ENCODE results near the gene DNAH5. TPM values are rescaled to one million over a fixed set of nuclear protein-coding genes. Genes with fewer than 3 reads are reported as not detected.

The DNAH5 gene
- total RNA-seq, 4 donors from 2014 or later: 0.31 to 1.4 (median 1.0) TPM

DNA sequence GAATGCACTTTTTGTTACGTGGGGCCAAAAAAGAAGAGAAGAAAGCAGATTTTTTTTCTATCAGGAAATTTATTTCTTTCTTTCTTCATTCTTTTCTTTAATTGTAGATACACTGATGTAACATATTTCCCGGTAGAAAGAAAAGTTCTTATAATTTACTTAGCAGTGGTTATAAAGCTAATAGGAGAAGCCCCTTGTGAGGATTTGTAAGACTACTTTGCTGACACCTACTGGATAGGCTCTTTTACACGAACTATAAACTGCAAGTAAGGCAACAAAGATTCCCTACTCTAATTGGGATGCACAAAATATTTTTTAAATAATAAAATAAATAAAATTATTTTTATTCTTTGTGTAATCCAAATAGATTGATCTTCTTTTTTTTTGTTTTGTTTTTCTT lies 284.4 kb downstream of the DNAH5 start:
- H3K27me3 ChIP-seq: no peaks in the 10 kb centered on the region
- no peak for ATAC-seq
- no peaks in the 10 kb centered on the region for H3K36me3 ChIP-seq
- no peaks in the 10 kb centered on the region for H3K4me1 ChIP-seq
- no peaks in the 10 kb centered on the region for H3K9me3 ChIP-seq
- TF ChIP-seq POLR2A (IDR thresholded peaks at IDR 0.05): no peak
- TF ChIP-seq, protein P1, sequence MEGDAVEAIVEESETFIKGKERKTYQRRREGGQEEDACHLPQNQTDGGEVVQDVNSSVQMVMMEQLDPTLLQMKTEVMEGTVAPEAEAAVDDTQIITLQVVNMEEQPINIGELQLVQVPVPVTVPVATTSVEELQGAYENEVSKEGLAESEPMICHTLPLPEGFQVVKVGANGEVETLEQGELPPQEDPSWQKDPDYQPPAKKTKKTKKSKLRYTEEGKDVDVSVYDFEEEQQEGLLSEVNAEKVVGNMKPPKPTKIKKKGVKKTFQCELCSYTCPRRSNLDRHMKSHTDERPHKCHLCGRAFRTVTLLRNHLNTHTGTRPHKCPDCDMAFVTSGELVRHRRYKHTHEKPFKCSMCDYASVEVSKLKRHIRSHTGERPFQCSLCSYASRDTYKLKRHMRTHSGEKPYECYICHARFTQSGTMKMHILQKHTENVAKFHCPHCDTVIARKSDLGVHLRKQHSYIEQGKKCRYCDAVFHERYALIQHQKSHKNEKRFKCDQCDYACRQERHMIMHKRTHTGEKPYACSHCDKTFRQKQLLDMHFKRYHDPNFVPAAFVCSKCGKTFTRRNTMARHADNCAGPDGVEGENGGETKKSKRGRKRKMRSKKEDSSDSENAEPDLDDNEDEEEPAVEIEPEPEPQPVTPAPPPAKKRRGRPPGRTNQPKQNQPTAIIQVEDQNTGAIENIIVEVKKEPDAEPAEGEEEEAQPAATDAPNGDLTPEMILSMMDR (IDR thresholded peaks at IDR 0.05): no peak
- TF ChIP-seq EP300 (IDR thresholded peaks at IDR 0.05): no peak
- TF ChIP-seq POLR2AphosphoS5 (IDR thresholded peaks at IDR 0.05): no peak
- H3K27ac ChIP-seq: no peak overlapping the region
- WGBS, 2 donors (ENCODE audit: low coverage in 1 of 2): 47 to 50% methylated on average over 3 of the region's 3 CpGs
- no peak overlapping the region for H3K4me3 ChIP-seq

DNA sequence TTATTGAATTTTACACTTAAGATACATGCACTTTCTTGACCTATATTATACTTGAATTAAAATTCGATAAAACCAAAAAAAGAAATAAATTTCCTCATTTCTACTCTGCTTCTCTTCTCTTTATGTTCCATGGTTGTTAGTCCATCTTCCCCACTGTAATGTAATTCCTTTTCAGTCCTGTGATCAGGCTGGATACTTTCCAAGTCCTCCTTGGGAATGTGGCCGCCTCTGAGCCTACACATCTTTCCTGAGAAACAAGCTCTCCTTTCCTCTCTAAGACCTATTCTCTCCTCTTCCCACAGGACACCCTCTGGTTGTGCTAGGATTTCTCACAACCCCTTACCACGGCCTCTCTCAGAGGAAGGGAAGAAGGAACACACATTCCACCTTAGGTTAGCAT lies 285.1 kb downstream of the DNAH5 start:
- no peak for ATAC-seq
- H3K4me3 ChIP-seq: no peak overlapping the region
- H3K27ac ChIP-seq: no peak overlapping the region
- TF ChIP-seq POLR2A (IDR thresholded peaks at IDR 0.05) (no peak), POLR2AphosphoS5 (IDR thresholded peaks at IDR 0.05) (no peak), EP300 (IDR thresholded peaks at IDR 0.05) (no peak)
- TF ChIP-seq, protein P1 (IDR thresholded peaks at IDR 0.05): no peak
- H3K4me1 ChIP-seq: no peaks in the 10 kb centered on the region
- H3K9me3 ChIP-seq: no peaks in the 10 kb centered on the region
- 48 to 80% methylated on average over 3 of the region's 3 CpGs for WGBS, 2 donors (ENCODE audit: low coverage in 1 of 2)
- no peaks in the 10 kb centered on the region for H3K36me3 ChIP-seq
- no peaks in the 10 kb centered on the region for H3K27me3 ChIP-seq

DNA sequence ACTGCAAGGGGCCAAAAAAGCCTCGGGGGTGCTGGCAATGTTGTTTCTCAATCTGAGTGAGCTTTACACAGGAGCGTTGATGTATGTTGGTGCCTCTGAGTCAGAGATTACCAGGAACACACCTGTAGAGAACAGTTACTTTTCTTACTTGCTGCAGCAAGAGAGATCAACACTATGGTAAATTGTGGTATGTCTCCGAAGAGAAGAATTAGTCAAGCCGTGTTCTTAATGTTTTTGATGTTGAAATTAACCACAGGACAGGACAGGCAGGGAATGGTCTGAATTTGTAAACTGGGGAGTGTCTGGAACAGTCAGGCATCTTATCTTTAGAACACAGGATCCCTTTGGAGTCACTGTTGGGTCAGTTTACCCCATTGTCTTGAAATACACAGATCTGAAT lies 285.7 kb downstream of the DNAH5 start:
- Histone ChIP-seq H3K4me3 (no peak overlapping the region), H3K9me3 (no peaks in the 10 kb centered on the region), H3K27ac (no peak overlapping the region), H3K4me1 (no peaks in the 10 kb centered on the region), H3K27me3 (no peaks in the 10 kb centered on the region), H3K36me3 (no peaks in the 10 kb centered on the region)
- ATAC-seq: no peak
- TF ChIP-seq POLR2A (IDR thresholded peaks at IDR 0.05): no peak
- no peak for TF ChIP-seq POLR2AphosphoS5 (IDR thresholded peaks at IDR 0.05)
- TF ChIP-seq, protein P1 (IDR thresholded peaks at IDR 0.05): no peak
- no peak for TF ChIP-seq EP300 (IDR thresholded peaks at IDR 0.05)
- WGBS, 2 donors (ENCODE audit: low coverage in 1 of 2): 64 to 86% methylated on average over 3 to 4 of the region's 4 CpGs

DNA sequence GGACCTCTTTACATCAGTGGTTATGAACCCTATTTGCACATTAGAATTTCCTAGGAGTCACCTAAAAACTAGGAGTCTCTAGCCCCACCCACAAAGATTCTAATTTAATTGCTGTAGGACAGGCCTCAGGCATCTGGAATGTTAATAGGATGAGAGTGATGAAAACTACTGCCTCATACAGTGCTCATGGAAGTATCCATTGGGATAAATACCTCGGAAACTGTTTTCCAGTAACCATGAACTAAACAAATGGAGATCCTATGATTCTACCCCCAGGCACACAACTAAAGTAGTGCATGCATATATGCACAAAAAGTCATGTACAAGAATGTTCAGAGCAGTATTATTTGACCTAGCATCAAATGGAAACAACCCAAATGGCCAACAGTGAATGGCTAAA lies 286.3 kb downstream of the DNAH5 start:
- H3K27me3 ChIP-seq: no peaks in the 10 kb centered on the region
- H3K4me1 ChIP-seq: no peaks in the 10 kb centered on the region
- H3K27ac ChIP-seq: no peak overlapping the region
- ATAC-seq: no peak
- no peak overlapping the region for H3K4me3 ChIP-seq
- H3K9me3 ChIP-seq: no peaks in the 10 kb centered on the region
- 88% methylated on average over 1 of the region's 1 CpG for WGBS, 2 donors (ENCODE audit: low coverage in 1 of 2)
- TF ChIP-seq POLR2A (IDR thresholded peaks at IDR 0.05): no peak
- TF ChIP-seq EP300 (IDR thresholded peaks at IDR 0.05): no peak
- TF ChIP-seq POLR2AphosphoS5 (IDR thresholded peaks at IDR 0.05): no peak
- TF ChIP-seq, protein P1 (IDR thresholded peaks at IDR 0.05): no peak
- H3K36me3 ChIP-seq: no peaks in the 10 kb centered on the region

DNA sequence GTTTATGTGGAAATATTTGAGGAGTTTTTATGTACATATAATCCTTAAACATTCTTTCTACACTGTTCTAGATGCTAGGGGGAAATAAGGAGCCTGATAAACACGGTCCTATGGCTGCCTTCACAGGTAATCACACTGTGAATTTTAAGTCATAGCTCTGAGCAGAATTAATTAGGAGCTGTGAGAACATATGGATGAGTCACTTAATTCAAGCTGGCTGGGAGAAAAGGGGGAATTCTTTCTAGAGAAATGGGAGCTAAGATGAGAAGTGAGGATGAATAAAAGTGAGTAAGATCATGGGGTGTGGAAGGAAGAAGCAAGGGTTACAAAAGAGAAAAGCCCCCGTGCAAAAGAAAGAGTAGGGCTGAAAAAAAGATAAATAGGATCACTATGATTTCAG lies 290.8 kb downstream of the DNAH5 start:
- ATAC-seq: no peak
- Histone ChIP-seq H3K9me3 (peaks cover 0 to 6% (median 0%) of the 10 kb centered on the region in 3 donors), H3K36me3 (no peaks in the 10 kb centered on the region), H3K27me3 (no peaks in the 10 kb centered on the region), H3K4me1 (no peaks in the 10 kb centered on the region), H3K4me3 (no peak overlapping the region), H3K27ac (no peak overlapping the region)
- 66 to 83% methylated on average over 1 to 2 of the region's 2 CpGs for WGBS, 2 donors (ENCODE audit: low coverage in 1 of 2)
- no peak for TF ChIP-seq POLR2A (IDR thresholded peaks at IDR 0.05)
- TF ChIP-seq, protein P1 (IDR thresholded peaks at IDR 0.05): no peak
- TF ChIP-seq EP300 (IDR thresholded peaks at IDR 0.05): no peak
- TF ChIP-seq POLR2AphosphoS5 (IDR thresholded peaks at IDR 0.05): no peak
